T47D (cell line): Measurements from ENCODE around the gene SRD5A1.

Experiments used
- DNase-seq, 2 experiments: peaks; one replicate each; pipeline versions ENCODE4 v3.0.0 to v3.0.0-alpha.2; 2011 to 2012; ENCODE audit warnings: low read depth in 1 of 2, low spot score in 1 of 2
- JUND ChIP-seq: IDR thresholded peaks from 2 replicates; pipeline ENCODE4 v1.6.1; 2012; ENCODE audit warnings: low read depth
- in situ Hi-C: cut with HindIII; loops from 2 replicates; pipeline ENCODE4 v1.10.0; 2016; ENCODE audit warnings: low sequenced_read_pairs, low pct_unique_long_range_greater_than_20kb

The SRD5A1 gene, protein sequence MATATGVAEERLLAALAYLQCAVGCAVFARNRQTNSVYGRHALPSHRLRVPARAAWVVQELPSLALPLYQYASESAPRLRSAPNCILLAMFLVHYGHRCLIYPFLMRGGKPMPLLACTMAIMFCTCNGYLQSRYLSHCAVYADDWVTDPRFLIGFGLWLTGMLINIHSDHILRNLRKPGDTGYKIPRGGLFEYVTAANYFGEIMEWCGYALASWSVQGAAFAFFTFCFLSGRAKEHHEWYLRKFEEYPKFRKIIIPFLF

DNA sequence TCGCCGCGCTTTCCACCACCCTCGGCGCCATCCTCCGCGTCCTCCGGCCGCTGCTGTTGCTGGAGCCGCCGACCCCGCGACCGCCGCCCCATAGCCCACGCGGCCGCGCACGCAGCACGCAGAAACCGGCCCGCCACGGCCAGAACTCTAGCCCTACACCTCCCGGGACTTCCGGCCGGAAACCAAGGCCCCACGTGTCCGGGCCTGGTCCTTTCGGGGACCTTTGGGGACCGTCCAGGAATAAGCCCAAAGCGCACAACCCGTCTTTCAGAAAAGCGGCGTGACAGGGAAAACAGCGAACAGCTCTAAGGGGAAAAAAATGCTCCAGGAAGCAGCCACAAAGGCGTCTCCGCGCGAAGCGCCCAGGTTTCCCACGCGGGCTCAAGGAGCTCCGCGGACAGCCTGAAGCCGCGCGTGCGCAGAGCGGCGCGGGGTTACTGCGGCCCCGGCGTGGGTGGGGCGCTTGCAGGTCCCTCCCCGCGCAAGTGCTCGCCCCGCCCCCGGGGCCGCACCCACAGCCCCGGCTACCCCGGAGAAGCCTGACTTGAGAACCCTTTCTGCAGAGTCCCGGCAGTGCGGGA is at the start of gene SRD5A1, which contains the start of gene NSUN2:
TSS of gene SRD5A1 (plus strand) at position 553 of the 581 bp plus-strand sequence. CDS start 137 bp downstream, outside the sequence.
TSS of gene NSUN2 (minus strand) at position 157 of the 581 bp plus-strand sequence. CDS start at position 92, 65 bp downstream.
- peak; percentile 92 to 97 for DNase-seq
- no peak for TF ChIP-seq JUND
- in situ Hi-C loops, result no loop called here

DNA sequence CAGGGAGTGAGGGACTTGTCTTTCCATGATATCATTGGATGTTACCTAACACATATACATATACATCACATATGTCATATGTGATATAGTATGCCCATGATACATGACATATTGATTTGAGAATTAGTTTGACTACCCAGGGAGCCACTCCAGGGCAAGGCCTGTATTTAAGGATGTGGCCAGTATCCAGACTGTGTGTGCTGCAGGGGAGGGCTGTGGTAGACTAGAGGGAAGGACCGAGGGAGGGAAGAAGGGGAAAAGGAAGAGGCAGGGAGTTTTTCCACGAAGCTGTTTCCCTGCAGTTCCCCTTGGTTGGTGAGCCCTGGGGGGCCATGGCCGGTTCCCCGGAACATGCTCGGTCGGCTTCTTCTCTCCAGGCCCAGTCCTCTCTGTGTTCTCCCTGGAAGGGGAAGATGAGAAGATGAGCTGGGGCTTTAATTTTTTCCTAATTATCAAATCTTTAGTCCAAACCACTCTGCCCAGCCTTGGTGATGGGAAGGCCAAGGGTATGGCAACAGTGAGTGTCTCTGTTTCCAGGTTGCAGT is 49.1 kb upstream of the SRD5A1 start:
- in situ Hi-C loops, result no loop called here
- no peak for DNase-seq
- no peak for TF ChIP-seq JUND

DNA sequence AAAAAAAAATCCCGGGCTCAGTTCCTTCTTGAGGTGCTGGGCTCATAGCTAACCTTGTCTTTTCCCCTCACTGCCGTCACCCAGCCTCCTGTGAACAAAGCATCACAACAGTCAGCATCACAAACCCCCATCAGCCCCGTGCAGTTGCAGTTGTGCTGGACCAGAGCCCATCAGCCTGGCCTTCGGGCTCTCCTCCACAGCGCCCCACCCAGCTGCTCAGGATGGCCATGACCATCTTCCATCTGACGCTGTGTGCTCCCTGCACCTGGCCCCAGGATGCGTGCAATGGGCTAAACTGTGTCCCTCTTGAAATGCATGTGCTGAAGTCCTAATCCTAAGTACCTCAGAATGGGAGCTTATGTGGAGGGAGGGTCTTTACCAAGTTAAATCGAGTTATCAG is 48.5 kb upstream of the SRD5A1 start:
- in situ Hi-C loops, result no loop called here
- no peak for TF ChIP-seq JUND
- no peak for DNase-seq

DNA sequence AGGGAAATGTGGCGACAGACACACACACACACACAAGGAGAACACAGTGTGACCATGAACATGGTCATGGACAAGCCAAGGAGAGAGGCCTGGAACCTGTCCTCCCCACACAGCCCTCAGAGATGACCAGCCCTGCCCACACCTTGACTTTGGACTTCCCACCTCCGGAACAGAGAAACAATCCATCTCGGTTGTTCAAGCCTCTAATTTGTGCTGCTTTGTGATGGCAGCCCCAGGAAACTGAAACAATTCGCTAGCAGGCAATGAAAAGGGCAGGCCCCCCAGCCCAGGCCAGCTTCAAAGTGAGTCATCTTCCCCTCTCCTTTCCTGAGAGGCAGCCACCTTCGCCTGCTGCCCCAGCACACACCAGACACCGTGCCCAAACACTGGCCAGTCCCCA is 48.1 kb upstream of the SRD5A1 start:
- in situ Hi-C loops, result no loop called here
- TF ChIP-seq JUND, result no peak
- DNase-seq, result no peak

DNA sequence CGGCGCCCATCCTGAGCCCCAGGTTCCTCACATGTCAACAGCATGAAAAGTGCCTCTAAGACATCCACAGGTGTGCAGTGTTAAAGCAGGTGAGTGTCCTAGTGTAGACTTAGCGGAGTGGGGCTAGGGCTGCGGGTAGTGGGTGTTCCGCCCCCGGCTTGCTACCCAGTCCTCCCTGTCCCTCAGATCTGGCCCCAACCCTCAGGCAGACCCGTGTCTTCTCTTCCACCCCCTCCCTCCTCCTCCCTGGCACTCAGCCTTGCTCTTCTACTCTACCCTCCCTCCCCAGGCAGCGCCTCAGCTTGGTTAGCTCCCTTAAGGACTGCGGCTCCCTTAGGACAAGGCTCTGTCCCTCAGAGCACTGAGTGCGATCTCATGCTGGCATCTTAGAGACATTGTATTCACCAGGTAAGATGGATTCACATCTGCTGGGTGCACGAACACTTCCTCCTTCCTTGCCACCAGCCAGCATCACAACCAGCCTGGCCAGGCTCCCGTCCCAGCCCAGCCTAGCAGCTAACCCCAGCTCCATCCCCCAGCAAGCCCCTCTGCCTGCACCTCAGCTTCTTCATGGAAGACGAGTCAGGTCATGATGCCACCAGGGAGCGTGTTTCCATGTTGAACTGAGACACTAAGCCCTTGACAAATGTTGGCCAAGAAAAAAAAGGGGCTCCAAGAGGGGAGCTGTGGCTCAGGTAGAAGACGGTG is 47.1 kb upstream of the SRD5A1 start:
- peak in 1 of 2 experiments; percentile 14 for DNase-seq
- in situ Hi-C loops, result no loop called here
- TF ChIP-seq JUND, result no peak

DNA sequence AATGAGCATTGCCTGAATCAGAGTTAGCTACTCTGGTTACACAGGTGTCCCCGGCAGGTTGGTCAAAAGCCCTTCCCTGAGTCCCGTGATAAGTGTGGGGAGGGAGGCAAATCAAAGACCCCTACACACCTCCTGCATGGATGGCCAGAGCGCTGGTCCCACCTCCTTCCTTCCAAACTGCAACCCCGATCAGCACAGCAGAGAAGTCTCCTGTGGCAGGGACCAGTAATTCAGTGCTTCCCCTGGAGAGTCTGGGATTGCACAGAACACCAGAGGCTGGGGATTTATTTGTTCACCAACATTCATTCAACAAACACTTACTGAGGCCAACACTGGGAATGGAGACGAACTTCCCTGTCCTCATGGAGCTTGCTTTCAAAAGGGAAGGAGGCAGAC is 46.6 kb upstream of the SRD5A1 start:
- in situ Hi-C loops, result no loop called here
- no peak for TF ChIP-seq JUND
- DNase-seq, result no peak

DNA sequence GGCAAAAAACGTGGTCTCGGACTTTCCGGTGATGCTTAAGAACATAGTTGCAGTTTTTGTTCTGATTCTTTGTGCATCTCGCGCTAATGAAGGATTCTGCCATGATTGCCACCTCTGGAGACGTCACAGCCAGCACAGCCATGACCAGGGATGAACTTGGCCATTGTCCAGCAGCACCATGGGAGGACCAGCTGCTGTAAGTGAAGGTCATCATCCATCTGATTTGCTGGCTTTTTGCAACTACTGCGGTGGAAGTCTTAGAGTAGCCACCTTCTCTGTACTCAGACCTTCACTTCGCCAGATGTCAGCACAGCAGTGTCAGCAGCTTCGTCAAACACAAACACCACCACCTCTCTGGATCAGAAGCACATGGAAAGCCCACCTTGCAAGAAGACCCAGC is 46.1 kb upstream of the SRD5A1 start:
- TF ChIP-seq JUND, result no peak

DNA sequence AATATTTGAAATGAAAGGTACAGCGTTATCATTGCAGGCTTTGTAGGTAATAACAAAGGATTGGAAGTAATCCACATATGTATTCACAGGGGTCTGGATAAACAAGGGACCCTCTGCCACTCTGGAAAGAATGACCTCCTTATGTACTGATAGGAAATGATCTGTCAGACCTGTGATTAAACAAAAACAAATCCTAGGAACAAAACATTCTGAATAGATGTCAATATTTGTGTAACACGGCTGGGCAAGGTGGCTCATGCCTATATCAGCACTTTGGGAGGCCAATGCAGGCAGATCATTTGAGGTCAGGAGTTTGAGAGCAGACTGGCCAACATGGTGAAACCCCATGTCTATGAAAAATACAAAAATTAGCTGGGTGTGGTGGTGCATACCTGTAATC is 42.7 kb upstream of the SRD5A1 start:
- in situ Hi-C loops, result no loop called here
- no peak for TF ChIP-seq JUND
- no peak for DNase-seq

More for the DNA sequence above, 46.1 kb upstream of the SRD5A1 start:
- no peak for DNase-seq
- in situ Hi-C loops, result no loop called here

DNA sequence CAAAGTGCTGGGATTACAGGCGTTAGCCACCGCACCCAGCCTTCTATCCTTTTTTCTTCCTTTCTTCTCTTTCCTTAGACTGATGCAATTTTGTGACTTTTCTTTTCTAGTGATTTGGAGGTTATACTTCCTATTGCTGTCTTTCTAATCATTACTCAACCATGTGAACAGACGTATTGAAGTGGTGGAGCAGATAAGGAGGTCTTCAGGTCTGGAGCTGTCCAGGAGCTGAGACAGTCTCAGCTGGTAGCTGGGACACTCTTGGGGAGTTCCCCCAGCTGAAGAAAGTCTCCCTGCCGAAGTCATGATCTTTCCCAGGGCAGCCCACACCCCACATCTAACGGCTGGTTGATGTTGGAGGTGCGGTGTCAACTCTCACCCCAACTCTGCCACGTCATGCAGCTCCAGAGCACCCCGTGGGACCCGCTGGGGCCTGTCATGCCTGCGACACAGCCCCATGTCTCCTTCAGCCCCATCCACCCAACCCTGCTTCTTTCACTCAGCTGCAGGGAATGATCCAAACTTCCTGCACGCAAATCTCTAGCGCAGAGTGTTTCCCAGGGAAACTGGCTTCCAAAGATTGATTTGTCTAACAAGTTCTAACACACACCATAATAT is 41.5 kb upstream of the SRD5A1 start:
- in situ Hi-C loops, result no loop called here
- DNase-seq, result no peak
- TF ChIP-seq JUND, result no peak

DNA sequence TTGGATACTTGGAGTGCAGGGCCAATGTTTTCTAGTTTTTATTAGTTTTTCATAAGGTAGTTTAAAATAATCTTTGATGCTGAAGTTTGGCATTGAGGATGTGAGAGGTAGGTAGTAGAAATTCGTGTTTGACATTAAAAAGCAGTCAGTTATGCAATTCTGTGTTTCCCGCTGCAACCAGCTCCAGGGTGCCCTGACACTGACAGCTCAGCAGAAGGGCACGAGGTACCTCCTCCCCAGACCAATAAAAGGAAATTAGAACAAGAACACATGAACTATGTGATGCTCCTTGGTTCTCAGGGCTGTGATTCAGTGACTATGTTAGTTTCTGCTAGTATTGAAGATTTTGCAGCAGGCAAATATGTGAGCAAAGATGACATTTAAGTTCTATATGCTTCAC is 40.6 kb upstream of the SRD5A1 start:
- in situ Hi-C loops, result no loop called here
- TF ChIP-seq JUND, result no peak
- DNase-seq, result no peak

DNA sequence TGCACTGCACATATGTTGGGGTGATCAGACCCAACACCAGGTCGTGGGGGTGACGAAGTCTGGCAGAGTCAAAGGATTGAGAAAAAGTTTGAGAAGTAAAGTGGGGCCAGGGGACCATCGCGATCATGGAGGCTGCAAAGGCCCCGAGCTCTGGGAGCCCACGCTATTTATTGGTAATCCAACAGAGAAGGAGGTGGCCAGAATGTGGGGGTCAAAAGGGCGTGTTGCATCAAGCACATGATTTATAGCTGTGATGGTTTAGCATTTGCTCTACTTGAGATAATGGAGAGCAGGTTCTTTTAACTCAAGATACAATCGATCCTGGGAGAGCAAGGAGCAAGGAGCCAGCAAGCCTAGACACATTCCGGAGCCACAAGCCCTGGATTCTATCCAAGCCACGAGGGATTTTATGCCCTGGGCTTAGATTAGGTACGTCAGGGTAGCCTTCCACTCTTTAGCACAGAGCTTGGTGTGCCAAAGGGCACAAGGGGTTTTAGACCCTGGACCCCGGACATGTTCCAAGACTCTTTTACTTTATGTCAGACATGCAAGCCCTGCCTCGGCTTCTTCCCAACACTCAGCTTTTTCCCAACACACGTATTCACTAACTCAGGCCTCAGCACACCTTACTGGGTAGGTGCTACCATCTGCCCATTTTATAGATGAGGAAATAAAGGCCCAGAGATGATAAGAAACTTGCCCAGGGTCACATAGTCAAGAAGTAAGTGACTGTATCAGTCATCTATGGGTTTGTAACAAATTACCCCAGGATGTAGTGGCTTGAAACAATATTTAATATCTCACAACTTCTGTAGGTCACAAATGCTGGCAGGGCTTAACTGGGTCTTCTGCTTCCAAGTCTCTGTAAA is 39.9 kb upstream of the SRD5A1 start:
- DNase-seq, result peak in 1 of 2 experiments; percentile 13
- TF ChIP-seq JUND, result no peak
- in situ Hi-C loops, result no loop called here

DNA sequence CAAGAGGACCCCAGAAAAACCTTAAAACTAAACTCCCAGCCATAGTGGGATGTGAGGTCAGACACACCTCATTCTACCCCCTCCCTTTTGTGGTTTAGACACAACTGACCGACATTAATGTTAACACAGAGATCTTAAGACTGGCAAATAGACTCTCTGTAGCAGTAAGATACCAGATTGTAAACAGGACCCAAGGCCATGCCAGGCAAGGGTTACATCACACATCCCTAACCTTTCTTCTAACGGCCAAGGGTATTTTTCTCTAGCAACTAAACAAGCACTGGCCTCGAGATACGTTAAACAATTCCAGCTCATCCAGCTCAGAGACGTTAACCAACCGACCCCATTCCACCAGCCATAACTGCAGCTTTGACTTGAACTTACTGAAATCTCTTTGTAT is 39.2 kb upstream of the SRD5A1 start:
- no peak for DNase-seq
- in situ Hi-C loops, result no loop called here
- TF ChIP-seq JUND, result no peak
